ENCODE data around the gene AMH. TPM values are rescaled to one million over a fixed set of nuclear protein-coding genes. Genes with fewer than 3 reads are reported as not detected.

The AMH gene
- total RNA-seq, 1 experiment from 2014 or later: 42.8 TPM

DNA sequence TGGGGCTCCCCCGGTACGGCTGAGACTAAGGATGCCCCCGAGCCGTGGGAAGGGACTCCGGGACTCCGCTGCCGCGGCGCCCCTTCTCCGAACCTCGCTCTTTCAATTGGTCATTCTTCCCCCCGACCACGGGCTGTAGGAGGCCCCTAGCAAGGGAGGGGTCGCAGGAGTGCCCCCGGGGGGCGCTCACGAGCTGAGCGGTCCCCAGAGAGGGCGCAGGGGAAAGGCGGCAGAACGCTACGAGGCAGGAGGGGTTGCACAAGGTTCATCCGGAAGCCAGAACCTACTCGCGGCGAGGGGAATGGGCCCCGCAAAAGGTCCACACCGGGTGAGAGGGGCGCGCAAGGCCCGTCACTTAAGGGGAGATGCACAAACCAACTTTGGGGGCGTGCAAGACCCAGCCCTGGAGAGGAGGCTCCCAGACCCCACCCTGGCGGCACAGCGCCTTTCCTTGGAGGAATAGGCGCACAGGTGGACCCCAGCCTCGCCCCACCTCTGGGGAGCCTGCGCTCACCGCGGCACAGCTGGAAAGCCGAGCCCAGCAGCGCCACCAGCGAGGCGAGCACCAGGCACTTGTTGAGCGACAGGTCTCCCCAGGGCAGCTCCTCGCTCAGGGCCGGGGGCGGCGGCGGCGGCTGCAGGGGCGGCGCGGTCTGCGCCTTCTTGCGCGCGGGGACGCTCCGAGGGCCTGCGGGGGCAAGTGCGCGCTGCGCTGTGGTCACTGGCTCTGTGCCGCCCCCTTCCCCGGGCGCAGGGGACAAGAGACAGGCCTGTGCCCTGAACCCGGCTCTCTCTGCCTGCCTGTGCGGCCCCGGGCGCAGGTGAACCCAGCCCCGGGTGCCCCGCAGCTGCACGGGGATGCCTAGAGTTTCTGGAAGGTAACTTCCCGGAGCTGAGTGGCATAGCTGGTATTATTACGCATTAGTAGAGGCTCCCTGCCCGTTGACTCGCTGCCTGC is 4.3 kb downstream of the AMH start:
- ChIA-PET CTCF (no interaction called here), POLR2A (no interaction called here), RAD21 (ENCODE audit: low non-redundant PET in 1 of 2, low total read pairs in 2 of 2, uncharacterized antibody in 2 of 2, unreplicated experiment in 2 of 2) (no interaction called here)
- no peak overlapping the region for H3K4me3 ChIP-seq (replicated peaks in 1 of 2; ENCODE audit: low read depth in 1 of 2, low read length in 2 of 2)
- no peaks in the 10 kb centered on the region for H3K27me3 ChIP-seq (ENCODE audit: insufficient read depth, low read length)
- no peaks in the 10 kb centered on the region for H4K20me1 ChIP-seq (ENCODE audit: insufficient read depth)
- DNase-seq (ENCODE audit: low read depth, low spot score) (no peak), ATAC-seq (no peak)
- no peaks in the 10 kb centered on the region for H3K9me2 ChIP-seq (ENCODE audit: insufficient read depth)
- H3K79me2 ChIP-seq (ENCODE audit: insufficient read depth, low read length): no peaks in the 10 kb centered on the region
- H3K4me1 ChIP-seq (ENCODE audit: control insufficient read depth in 1 of 2, insufficient read depth in 2 of 2, low read length in 2 of 2): no peaks in the 10 kb centered on the region
- H3K27ac ChIP-seq (ENCODE audit: low read depth, low read length): no peak overlapping the region
- H2AFZ ChIP-seq (ENCODE audit: low read depth, low read length, poor library complexity, severe bottlenecking): no peak overlapping the region
- no TSS peak for BruUV-seq (replicated peaks)
- no peak for TF ChIP-seq RAD21 (IDR thresholded peaks at IDR 0.05; ENCODE audit: low read depth)
- no peak for TF ChIP-seq TCF7L2 (IDR thresholded peaks at IDR 0.05; ENCODE audit: borderline replicate concordance, extremely low read depth, insufficient read depth, insufficient read length)
- no peak for TF ChIP-seq ELF1 (IDR thresholded peaks at IDR 0.05; ENCODE audit: borderline replicate concordance, low read depth)
- TF ChIP-seq, protein P1, sequence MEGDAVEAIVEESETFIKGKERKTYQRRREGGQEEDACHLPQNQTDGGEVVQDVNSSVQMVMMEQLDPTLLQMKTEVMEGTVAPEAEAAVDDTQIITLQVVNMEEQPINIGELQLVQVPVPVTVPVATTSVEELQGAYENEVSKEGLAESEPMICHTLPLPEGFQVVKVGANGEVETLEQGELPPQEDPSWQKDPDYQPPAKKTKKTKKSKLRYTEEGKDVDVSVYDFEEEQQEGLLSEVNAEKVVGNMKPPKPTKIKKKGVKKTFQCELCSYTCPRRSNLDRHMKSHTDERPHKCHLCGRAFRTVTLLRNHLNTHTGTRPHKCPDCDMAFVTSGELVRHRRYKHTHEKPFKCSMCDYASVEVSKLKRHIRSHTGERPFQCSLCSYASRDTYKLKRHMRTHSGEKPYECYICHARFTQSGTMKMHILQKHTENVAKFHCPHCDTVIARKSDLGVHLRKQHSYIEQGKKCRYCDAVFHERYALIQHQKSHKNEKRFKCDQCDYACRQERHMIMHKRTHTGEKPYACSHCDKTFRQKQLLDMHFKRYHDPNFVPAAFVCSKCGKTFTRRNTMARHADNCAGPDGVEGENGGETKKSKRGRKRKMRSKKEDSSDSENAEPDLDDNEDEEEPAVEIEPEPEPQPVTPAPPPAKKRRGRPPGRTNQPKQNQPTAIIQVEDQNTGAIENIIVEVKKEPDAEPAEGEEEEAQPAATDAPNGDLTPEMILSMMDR (IDR thresholded peaks at IDR 0.05 in 2 of 3, conservative IDR thresholded peaks at IDR 0.05 in 1 of 3; ENCODE audit: borderline replicate concordance in 1 of 3, insufficient read depth in 1 of 3, low read depth in 2 of 3, low read length in 2 of 3): peak in 2 of 3 experiments; percentile 37 to 38; a peak in 3 of 6 replicates
- TF ChIP-seq SRF (IDR thresholded peaks at IDR 0.05; ENCODE audit: low read depth): no peak
- TF ChIP-seq CBX3 (IDR thresholded peaks at IDR 0.05; ENCODE audit: low read depth): no peak
- TF ChIP-seq, protein P2, sequence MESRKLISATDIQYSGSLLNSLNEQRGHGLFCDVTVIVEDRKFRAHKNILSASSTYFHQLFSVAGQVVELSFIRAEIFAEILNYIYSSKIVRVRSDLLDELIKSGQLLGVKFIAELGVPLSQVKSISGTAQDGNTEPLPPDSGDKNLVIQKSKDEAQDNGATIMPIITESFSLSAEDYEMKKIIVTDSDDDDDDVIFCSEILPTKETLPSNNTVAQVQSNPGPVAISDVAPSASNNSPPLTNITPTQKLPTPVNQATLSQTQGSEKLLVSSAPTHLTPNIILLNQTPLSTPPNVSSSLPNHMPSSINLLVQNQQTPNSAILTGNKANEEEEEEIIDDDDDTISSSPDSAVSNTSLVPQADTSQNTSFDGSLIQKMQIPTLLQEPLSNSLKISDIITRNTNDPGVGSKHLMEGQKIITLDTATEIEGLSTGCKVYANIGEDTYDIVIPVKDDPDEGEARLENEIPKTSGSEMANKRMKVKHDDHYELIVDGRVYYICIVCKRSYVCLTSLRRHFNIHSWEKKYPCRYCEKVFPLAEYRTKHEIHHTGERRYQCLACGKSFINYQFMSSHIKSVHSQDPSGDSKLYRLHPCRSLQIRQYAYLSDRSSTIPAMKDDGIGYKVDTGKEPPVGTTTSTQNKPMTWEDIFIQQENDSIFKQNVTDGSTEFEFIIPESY (IDR thresholded peaks at IDR 0.05; ENCODE audit: extremely low read depth, insufficient replicate concordance, low read length): no peak
- no peak for TF ChIP-seq ZNF274 (IDR thresholded peaks at IDR 0.05; ENCODE audit: low read depth, low read length)
- no peak for TF ChIP-seq SP1 (IDR thresholded peaks at IDR 0.05; ENCODE audit: low read depth)
- no peaks in the 10 kb centered on the region; a peak in 1 of 4 replicates for H3K36me3 ChIP-seq (ENCODE audit: control insufficient read depth in 1 of 2, insufficient read depth in 2 of 2, low read length in 2 of 2)
- no peaks in the 10 kb centered on the region for H3K9me3 ChIP-seq (ENCODE audit: control insufficient read depth in 1 of 2, insufficient read depth in 1 of 2, low read depth in 1 of 2, low read length in 2 of 2)
- intact Hi-C loops (cut with micrococcal nuclease): no loop called here
- no peak overlapping the region for H3K4me2 ChIP-seq (ENCODE audit: low read length)
- no peak overlapping the region for H3K9ac ChIP-seq (ENCODE audit: low read length)

Measured in HCT116 (cell line).